ENCODE results near the gene TAF1A. TPM values are rescaled to one million over a fixed set of nuclear protein-coding genes. Genes with fewer than 3 reads are reported as not detected.
"Not testable (repeated sequence)": the region's sequence is repeated elsewhere in the genome, so short reads cannot be mapped to it uniquely, and the experiment has no call there.

TAF1A gene
- 20.6 and 29.2 TPM in 2 replicates for total RNA-seq (2014; rRNA removed; shearing (Covaris generic))

GRCh38 chr1:222589462-222590302, at the start of gene TAF1A:
TSS of gene TAF1A (minus strand) at chr1:222589933.
- DNase-seq (ENCODE audit: low spot score) = peak; percentile 85

- DNase-seq (ENCODE audit: low spot score) = peak; percentile 89
Observed at GRCh38 chr1:222634180-222635013, 44.7 kb upstream of the TAF1A start.

- no peak for DNase-seq (ENCODE audit: low spot score)
Observed at GRCh38 chr1:222632749-222633148, 43.0 kb upstream of the TAF1A start.

DNA sequence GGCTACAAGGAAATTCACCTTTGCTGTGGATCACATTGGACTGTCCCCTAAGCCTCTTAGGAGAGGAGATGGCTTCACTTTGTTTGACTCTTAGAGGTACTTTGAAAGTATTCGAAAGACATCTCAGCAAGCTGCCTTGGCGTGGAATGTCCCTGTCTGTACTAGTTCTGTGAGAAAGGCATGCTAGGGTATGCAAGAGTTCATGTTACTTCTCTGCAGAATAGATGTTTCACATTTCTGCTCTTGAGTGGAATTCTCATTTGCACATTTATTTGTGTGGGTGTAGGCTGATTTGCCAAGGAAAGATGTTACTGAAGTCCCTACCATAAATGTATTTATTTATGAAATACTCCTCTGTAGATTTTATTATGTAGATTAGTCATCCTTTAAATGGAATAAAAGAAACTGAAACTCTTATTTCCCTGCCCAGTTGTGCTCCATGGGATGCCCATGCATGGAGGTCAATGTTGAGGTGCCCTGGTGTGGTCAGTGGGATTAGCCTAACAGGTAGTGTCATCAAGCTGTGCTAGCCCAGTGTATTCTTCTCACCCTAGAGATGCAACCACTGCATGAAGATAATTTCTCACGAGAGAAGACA, 42.0 kb upstream of the TAF1A start:
- DNase-seq (ENCODE audit: low spot score) = no peak

DNA sequence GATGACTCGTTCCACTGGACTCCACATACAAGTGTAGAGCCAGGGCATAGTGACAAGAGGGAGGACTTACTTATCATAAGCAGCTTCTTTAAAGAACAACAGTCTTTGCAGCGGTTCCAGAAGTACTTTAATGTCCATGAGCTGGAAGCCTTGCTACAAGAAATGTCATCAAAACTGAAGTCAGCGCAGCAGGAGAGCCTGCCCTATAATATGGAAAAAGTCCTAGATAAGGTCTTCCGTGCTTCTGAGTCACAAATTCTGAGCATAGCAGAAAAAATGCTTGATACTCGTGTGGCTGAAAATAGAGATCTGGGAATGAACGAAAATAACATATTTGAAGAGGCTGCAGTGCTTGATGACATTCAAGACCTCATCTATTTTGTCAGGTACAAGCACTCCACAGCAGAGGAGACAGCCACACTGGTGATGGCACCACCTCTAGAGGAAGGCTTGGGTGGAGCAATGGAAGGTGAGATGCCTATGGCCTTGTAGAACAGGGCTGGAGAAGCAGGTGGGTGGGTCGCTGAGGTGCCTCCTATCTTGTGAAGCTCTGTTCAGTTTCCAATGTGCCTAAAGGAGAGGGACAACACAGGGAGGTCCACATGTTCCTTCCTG, 40.3 kb upstream of the TAF1A start:
- DNase-seq (ENCODE audit: low spot score) = no peak

DNA sequence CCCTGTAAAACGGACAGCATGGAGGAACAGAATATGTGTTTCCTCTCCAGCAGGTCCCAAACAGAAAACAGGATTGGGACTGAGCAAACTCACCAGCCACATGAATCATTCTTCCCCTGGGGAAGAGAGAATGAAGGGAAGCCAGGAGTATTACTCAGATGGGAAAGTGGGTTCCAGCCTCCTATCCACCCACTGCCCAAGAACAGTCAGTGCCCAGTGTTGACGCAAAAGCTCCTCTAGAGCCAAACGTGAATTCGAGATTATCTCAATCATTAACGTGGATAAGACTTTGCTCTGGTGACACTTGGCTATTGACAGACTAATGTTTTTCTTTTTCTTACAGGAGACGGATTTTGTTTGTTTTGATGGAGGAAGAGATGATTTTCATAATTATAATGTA, 37.5 kb upstream of the TAF1A start:
- DNase-seq (ENCODE audit: low spot score) = no peak

DNA sequence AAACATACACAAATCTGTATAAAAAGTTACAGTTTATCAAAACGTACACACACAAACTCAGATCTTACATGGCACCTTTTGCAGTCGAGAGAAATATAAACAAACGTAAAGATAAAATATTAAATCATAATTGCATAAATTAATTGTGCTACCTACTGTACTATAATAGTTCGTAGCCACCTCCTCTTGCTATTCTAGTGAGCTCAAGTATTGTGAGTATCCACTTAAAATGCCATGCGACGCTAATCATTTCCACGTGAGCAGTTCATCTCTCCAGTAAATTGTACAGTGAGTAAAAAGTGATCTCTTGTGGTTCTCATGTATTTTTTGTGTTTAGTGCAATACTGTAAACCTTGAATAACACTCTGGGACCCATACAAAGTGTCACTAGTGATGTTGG, 34.5 kb upstream of the TAF1A start:
- DNase-seq (ENCODE audit: low spot score) = no peak

DNA sequence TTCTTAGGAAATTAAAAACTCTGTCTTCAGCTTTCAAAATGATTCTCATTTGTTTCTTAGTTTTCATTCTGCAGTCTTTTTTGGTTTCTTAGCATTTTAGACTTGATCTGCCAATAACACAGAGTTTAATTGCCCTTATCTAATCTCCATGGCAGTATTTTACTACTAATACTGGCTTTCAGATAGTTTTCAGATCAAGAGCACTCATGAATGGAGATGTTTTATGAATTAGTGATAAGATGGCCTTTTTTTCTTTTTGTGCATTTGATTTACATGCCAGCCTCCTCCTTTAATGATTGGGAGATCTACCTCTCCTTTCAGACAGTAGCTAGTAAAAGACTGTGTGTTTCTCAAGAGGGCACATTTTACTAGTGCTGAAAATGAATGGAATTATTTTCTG, 33.7 kb upstream of the TAF1A start:
- DNase-seq (ENCODE audit: low spot score) = no peak

GRCh38 chr1:222622765-222623164, 33.0 kb upstream of the TAF1A start:
- no peak for DNase-seq (ENCODE audit: low spot score)

DNA sequence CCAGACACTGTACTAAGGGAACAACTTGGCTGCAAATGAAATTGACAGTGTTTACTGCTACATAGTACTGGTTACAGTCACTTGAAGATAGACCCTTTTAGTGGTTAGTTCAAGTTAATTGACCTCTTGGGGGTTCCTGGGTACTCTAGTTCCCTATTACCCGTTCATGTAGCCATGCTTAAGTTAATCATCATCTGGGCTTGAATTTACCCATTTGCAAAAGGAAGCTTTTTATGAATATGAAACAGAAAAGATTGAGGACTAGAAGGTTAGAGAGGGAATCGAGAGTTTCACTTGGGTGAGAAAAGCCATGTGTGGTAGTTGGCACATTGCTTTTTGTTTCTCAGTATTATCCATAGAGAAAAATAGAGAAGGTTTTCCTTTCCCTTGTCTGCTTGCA, 30.8 kb upstream of the TAF1A start:
- DNase-seq (ENCODE audit: low spot score) = no peak

DNA sequence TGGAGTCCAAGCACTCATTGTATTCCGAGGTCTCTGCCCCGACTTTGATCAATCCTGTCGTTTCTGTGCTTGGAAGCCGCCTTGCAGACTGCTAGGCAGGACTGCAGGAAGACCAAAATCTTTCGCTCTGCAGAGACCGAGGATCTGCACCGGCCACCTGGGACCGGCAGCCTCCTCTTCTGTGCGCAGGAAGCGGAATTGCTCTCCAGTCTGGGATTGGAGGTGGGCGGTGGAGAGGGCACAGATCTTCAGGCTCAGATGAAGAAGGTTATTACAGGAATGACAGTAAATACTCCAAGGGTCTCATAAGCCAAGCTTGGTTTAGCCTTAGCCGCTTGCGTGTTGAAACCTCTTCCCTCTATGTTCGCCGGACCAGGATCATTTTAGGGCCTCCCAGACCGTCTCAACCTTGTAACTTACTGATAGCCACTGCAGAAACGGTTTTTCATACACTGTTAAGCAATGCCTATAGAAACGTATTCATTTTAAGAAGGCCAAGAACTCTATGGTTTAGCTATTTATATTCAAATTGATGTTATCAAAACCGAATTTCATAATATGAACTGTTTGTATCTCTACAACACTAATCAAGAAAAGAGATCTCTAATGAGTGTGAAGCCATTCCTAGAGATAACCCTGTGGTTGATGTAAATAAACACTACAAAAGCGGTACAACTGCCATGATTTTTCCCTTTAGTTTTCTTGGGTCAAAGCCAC, 29.3 kb upstream of the TAF1A start:
- DNase-seq (ENCODE audit: low spot score) = no peak

DNA sequence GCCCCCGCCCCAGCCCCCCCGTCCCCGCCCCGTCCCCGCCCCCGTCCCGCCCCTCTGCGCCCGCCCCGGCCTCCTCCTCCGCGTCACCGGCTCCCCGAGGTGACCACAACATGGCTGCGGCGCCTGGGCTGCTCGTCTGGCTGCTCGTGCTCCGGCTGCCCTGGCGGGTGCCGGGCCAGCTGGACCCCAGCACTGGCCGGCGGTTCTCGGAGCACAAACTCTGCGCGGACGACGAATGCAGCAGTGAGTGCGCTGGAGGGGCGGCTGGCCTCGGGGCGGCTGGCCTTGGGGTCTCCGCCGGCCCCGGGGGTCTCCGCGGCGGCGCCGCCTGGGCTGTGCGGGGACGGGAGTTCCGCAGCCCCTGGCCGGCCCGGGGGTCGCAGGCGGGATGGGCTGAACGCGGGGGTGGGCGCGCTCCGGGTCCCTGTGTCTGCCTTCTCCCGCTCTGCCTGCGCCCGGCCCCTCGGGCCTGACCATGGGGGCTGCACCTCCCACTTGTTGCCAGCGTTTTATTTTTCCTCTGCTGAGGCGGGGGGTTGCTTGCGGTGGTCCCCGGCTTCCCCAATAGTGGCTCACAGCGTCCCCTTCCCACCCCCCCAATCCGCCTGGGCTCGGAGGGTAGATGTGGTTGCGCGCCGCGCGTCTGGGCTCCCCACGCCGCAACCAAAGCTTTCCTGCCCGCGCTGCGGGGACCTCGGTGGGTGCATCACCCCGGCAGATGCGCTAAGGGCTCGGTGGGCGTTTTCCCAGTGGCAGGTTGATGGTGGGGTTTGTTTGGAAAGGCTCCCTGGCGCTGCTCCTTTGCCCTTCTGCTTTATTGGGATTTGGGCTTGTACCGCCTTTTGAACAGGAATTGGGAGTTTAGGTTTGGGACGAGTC, 28.5 kb upstream of the TAF1A start, which contains the start of gene MIA3:
Gene MIA3 (plus strand): TSS at position 97 of the 879 bp plus-strand sequence. CDS start 14 bp downstream, at position 111.
- DNase-seq (ENCODE audit: low spot score) = no peak

GRCh38 chr1:222617367-222617951, 27.7 kb upstream of the TAF1A start:
- DNase-seq (ENCODE audit: low spot score) = peak; percentile 99

GRCh38 chr1:222616525-222616924, 26.8 kb upstream of the TAF1A start:
- DNase-seq (ENCODE audit: low spot score) = no peak

DNA sequence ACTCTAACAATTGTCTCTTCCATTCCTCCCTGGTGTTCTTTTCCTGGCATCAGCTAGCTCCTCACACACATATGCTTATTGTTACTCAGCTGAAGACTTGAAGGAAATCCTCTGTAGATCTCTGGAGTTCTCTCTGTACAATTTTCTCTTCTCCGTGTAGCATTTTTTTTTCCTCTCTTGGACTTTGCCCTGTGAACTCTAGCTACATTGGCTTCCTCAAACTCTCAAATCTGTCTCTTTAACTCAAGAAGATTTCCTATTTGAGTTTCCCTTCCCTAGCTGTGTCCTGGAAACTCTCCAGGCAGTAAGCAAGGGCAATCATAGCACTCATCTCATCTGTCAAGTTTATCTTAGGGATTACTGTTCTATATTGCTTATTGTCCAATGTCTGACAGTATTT, 23.9 kb upstream of the TAF1A start:
- DNase-seq (ENCODE audit: low spot score) = no peak

DNA sequence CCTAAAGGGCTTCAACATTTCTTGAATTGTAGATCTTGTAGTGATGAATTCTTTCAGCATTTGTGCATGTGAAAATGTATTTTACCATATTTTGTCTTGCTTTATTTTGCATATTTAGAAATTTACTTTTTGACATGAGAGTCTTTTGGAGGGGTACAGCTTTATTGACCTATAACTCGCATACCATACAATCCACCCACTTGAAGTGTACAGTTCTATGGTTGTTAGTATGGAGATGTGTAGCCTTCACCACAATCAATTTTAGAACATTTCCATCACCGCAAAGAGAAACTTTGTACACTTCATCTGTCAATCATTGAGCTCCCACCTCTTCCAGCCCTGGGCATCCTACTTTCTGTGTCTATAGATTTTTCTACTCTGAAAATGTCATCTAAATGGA, 21.0 kb upstream of the TAF1A start:
- no peak for DNase-seq (ENCODE audit: low spot score)

- not testable (repeated sequence) for DNase-seq (ENCODE audit: low spot score)
Observed at GRCh38 chr1:222609111-222609510, 19.4 kb upstream of the TAF1A start.

GRCh38 chr1:222606757-222607156, 17.0 kb upstream of the TAF1A start:
- no peak for DNase-seq (ENCODE audit: low spot score)

- no peak for DNase-seq (ENCODE audit: low spot score)
Observed at GRCh38 chr1:222601257-222601656, 11.5 kb upstream of the TAF1A start.

DNA sequence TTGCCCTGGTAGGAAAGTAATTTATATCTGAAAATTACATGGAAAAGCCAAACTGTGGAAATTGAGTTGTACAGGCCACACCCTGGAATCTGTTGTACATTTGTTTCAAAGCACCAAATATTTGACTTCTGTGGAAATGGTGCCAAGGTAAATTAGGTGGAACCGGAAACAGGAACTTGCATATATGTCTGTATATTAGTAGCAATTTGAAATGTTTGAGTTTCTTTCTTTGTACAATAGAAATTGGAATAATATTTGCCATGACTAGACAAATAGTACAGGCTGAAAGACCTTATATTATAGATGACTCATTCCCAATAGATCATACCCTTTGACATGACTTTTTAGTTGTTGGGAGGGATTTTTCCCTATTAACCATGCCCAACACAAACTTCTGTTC, 10.5 kb upstream of the TAF1A start:
- no peak for DNase-seq (ENCODE audit: low spot score)

All from A172 (cell line).